Endothelial cell of umbilical vein (primary cell): ENCODE measurements around the gene FBLN2. TPM values are rescaled to one million over a fixed set of nuclear protein-coding genes. Genes with fewer than 3 reads are reported as not detected.

ENCODE experiments used
- BruUV-seq: library from RNA; stranded (reverse); fragments of 400-500 nt; replicated peaks from 2 replicates; lab custom pipeline; 2021; lab: Mats Ljungman, UMichigan
- CTCF ChIA-PET: fragments of 300-600, 350-600 bp; sonication (Branson Sonifier 250); formaldehyde crosslinking; loops from one replicate; lab custom pipeline; 2021; ENCODE audit warnings: antibody characterized with exemption, inconsistent platforms; lab: Charles Lee
- POLR2A ChIA-PET: fragments of 300-600, 350-600 bp; sonication (Branson Sonifier 250); formaldehyde crosslinking; loops from one replicate; lab custom pipeline; 2021; ENCODE audit warnings: antibody characterized with exemption, inconsistent platforms; lab: Charles Lee
- DNase-seq: peaks from one replicate; pipeline ENCODE4 v3.0.0-alpha.2; 2011; ENCODE audit warnings: low read depth, low spot score
- FAIRE-seq: peaks from 2 replicates; lab custom pipeline; 2011; peaks lifted over from hg19 to GRCh38; lab: Jason Lieb, UNC
- H2AFZ ChIP-seq: 2 replicates; pipeline ENCODE4 v1.6.0; 2012; ENCODE audit warnings: low read depth, low read length, control low read depth, inconsistent platforms
- H3K27ac ChIP-seq: 2 replicates; pipeline ENCODE4 v1.5.1; 2011; ENCODE audit warnings: low read depth, mild to moderate bottlenecking, control low read depth, low read length, moderate library complexity; ENCODE audit not compliant: insufficient read depth
- H3K27me3 ChIP-seq, 2 experiments: 2 replicates each; pipeline versions ENCODE4 v1.6.0 to v1.6.1; 2011; ENCODE audit warnings: low read length in 2 of 2, mixed read lengths in 1 of 2; ENCODE audit not compliant: control insufficient read depth in 2 of 2, insufficient read depth in 2 of 2
- H3K36me3 ChIP-seq, 2 experiments: 2 replicates in 1 of 2; 3 replicates in 1 of 2; pipeline ENCODE4 v1.5.1; 2011; ENCODE audit warnings: low read length in 2 of 2, mild to moderate bottlenecking in 1 of 2, moderate library complexity in 1 of 2; ENCODE audit not compliant: control insufficient read depth in 2 of 2, insufficient read depth in 2 of 2; ENCODE audit errors: extremely low read depth in 1 of 2
- H3K4me1 ChIP-seq: 3 replicates; pipeline ENCODE4 v1.5.1; 2011; ENCODE audit warnings: mild to moderate bottlenecking, low read length; ENCODE audit not compliant: control insufficient read depth, insufficient read depth; ENCODE audit errors: extremely low read depth
- H3K4me2 ChIP-seq: 2 replicates; pipeline ENCODE4 v1.6.1; 2011; ENCODE audit warnings: low read length, control low read depth, mixed read lengths; ENCODE audit not compliant: insufficient read depth
- H3K4me3 ChIP-seq, 3 experiments: fragments of 200-600 bp in 1 of 3; sonication (generic), shearing (Covaris generic) in 1 of 3; replicated peaks in 1 of 3; 2 replicates each; pipeline ENCODE4 v1.5.1; 2011 to 2016; ENCODE audit warnings: control low read depth in 3 of 3, low read length in 3 of 3, mild to moderate bottlenecking in 2 of 3, inconsistent platforms in 1 of 3, low read depth in 1 of 3, moderate library complexity in 1 of 3; ENCODE audit not compliant: insufficient read depth in 1 of 3
- H3K79me2 ChIP-seq: 2 replicates; pipeline ENCODE4 v1.6.0; 2012; ENCODE audit warnings: low read length, inconsistent platforms; ENCODE audit not compliant: control insufficient read depth, insufficient read depth
- H3K9ac ChIP-seq: replicated peaks from 2 replicates; pipeline ENCODE3; 2011; ENCODE audit warnings: low read length, control low read depth; ENCODE audit not compliant: insufficient read depth; ENCODE audit errors: extremely low read depth
- H3K9me1 ChIP-seq: replicated peaks from 3 replicates; pipeline ENCODE4 v1.6.0; 2011; ENCODE audit warnings: mild to moderate bottlenecking, low read length; ENCODE audit not compliant: control insufficient read depth, insufficient read depth; ENCODE audit errors: extremely low read depth
- H3K9me3 ChIP-seq: replicated peaks from 2 replicates; pipeline ENCODE4 v1.5.1; 2012; ENCODE audit warnings: low read length, inconsistent platforms; ENCODE audit not compliant: control insufficient read depth, insufficient read depth
- H4K20me1 ChIP-seq: replicated peaks from 2 replicates; pipeline ENCODE3; 2011; ENCODE audit warnings: mild to moderate bottlenecking, low read length; ENCODE audit not compliant: control insufficient read depth, insufficient read depth; ENCODE audit errors: extremely low read depth
- CTCF ChIP-seq, 2 donors: IDR thresholded peaks; 1 replicate in 1 of 2; 2 replicates in 1 of 2; pipeline ENCODE4 v1.5.1; 2011; ENCODE audit warnings: low read length in 2 of 2, mild to moderate bottlenecking in 2 of 2, moderate library complexity in 2 of 2, control low read depth in 1 of 2, inconsistent platforms in 1 of 2, low read depth in 1 of 2; ENCODE audit not compliant: insufficient read depth in 1 of 2; ENCODE audit errors: extremely low read depth in 1 of 2
- GATA2 ChIP-seq: IDR thresholded peaks from 2 replicates; pipeline ENCODE4 v1.7.0; 2011; ENCODE audit warnings: low read depth, mild to moderate bottlenecking, moderate library complexity, mixed read lengths, low read length; ENCODE audit not compliant: insufficient read length, insufficient read depth
- dilution Hi-C: fragments of 300-500 bp; cut with MboI; formaldehyde crosslinking; loops from one replicate; pipeline ENCODE4 v1.15.0; 2019; ENCODE audit warnings: low sequenced_read_pairs; ENCODE audit not compliant: extremely low pct_ligation_motif_present
- intact Hi-C: fragments of 100-400 bp; cut with micrococcal nuclease; formaldehyde crosslinking; loops from one replicate; pipeline ENCODE4 v1.10.0; 2022
- polyA plus RNA-seq, 4 experiments: library from polyadenylated mRNA; depleted of rRNA in 3 of 4; stranded (reverse) in 3 of 4; unstranded in 1 of 4; fragments of >200 nt; gene quantifications; 2 replicates each; pipeline versions ENCODE4 v1.2.1 to v1.2.3, GENCODE V29; 2011 to 2012; ENCODE audit warnings: missing spikeins in 1 of 4
- total RNA-seq: library from RNA; stranded (reverse); gene quantifications from 2 replicates; pipeline ENCODE4 v1.2.3, GENCODE V29; 2021

FBLN2 gene
- total and polyA plus RNA-seq, 2 donors (not counting 3 experiments of a cell fraction or from before 2014, with no cell fraction given), result 1.4 to 1.9 TPM

GRCh38 chr3:13528217-13528867 lies 20.6 kb upstream of the FBLN2 start:
- DNase-seq (no peak), FAIRE-seq (no peak)
- H3K4me1 ChIP-seq, result no peaks in the 10 kb centered on the region
- dilution Hi-C loops (no loop called here), intact Hi-C loops (no loop called here)
- no peaks in the 10 kb centered on the region for H4K20me1 ChIP-seq
- CTCF ChIA-PET, result interaction anchor here (0.6 to 1.7 kb wide), 8 partner anchors 8 to 120 kb away, joined by 3 to 4 read pairs (median 3); no protein-coding TSS in a partner anchor
- no TSS peak for BruUV-seq
- POLR2A ChIA-PET, result no interaction called here
- H3K9me3 ChIP-seq, result no peaks in the 10 kb centered on the region
- no peak for TF ChIP-seq GATA2
- peak in 1 of 2 donors; percentile 24 for TF ChIP-seq CTCF (IDR thresholded peaks at IDR 0.05; ENCODE audit: extremely low read depth in 1 of 2, insufficient read depth in 1 of 2, low read depth in 1 of 2, low read length in 2 of 2)
- H3K36me3 ChIP-seq, result no peaks in the 10 kb centered on the region
- no peaks in the 10 kb centered on the region for H3K79me2 ChIP-seq
- H3K27ac ChIP-seq, result no peak overlapping the region
- no peaks in the 10 kb centered on the region for H3K27me3 ChIP-seq
- H3K4me3 ChIP-seq, result no peak overlapping the region
- H2AFZ ChIP-seq, result no peak overlapping the region
- H3K9me1 ChIP-seq, result no peaks in the 10 kb centered on the region
- no peak overlapping the region for H3K4me2 ChIP-seq
- no peak overlapping the region for H3K9ac ChIP-seq
